ENCODE measurements around the gene PCDHGB3.
"Not testable (repeated sequence)": the region's sequence is repeated elsewhere in the genome, so short reads cannot be mapped to it uniquely, and the experiment has no call there.

Gene PCDHGB3

DNA sequence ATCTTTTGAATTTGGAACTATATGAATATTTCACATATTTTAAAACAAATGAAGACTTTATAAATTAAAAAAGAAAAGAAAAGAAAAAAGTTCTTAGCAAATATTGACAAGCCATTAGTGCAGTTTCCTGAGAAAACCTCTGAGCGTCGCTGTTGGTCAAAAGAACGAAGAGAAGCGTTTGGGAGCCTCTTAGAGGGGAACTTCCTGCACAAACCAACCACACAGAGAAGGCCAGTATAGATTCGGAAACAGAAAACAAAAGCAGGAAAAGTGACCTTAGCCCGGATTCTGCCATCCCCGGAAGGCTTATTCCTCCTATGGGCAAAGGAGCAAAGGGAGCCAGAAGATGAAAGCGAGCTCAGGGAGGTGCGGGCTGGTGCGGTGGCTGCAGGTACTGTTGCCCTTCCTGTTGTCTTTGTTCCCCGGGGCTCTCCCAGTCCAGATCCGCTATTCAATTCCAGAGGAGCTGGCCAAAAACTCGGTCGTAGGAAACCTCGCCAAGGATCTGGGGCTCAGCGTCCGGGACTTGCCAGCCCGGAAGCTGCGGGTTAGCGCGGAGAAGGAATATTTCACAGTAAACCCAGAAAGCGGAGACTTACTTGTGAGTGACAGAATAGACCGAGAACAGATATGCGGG, 10.1 kb upstream of the PCDHGB3 start, which contains the start of gene PCDHGB2:
PCDHGB2 (plus strand) TSS at position 205 of the 637 bp plus-strand sequence; CDS start at position 347, 142 bp downstream.
- no peak for DNase-seq

DNA sequence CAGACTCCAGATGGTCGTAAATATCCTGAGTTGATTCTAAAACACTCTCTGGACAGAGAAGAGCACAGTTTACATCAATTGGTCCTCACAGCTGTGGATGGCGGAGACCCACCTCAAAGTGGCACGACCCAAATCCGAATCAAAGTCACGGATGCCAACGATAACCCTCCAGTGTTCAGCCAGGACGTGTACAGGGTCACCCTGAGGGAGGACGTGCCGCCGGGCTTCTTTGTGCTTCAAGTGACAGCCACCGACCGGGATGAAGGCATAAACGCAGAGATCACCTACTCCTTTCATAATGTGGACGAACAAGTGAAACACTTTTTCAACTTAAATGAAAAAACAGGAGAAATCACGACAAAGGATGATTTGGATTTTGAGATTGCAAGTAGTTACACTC, 9.4 kb upstream of the PCDHGB3 start:
- DNase-seq, result no peak

DNA sequence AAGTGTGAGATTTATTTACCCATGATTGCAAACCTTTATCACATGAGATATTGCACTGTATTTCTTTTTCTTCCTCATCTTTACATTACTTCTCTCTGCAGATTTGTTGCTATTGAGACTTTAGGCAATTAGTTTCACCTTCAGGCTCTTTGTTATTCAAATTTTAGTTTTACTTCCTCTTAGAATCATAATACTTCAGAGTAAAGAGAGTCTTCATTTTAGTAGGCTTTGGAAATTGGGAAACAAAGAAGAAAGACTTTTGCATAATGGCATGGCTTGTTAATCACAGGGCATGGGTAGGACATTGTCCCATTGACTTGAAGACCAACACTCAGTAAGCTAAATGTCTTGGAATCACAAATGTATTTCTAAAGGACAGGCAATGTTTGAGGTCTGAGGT, 7.3 kb upstream of the PCDHGB3 start:
- DNase-seq, result no peak

DNA sequence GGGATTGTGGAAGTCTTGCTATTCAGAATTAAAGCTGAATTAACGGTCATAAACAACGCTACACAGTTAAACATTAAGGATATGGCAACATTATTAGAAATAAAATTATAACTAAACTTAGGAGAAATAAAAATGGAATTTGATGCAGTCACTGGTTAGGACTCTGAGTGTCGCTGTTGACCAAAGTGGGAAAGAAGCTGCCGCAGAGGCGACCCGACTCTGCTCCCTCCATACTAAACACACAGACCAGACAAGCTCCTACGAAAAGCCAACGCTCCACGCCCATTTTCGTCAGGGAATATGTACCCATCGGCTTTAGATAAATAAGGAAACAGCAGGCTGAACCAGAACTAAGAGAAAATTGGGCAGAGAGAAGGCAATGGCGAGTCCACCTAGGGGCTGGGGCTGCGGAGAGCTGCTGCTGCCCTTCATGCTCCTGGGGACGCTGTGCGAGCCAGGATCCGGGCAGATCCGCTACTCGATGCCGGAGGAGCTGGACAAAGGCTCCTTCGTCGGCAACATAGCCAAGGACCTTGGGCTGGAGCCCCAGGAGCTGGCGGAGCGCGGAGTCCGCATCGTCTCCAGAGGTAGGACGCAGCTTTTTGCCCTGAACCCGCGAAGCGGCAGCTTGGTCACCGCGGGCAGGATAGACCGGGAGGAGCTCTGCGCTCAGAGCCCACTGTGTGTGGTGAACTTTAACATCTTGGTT, 5.9 kb upstream of the PCDHGB3 start, which contains the start of gene PCDHGA5:
PCDHGA5 (plus strand) TSS at position 211 of the 709 bp plus-strand sequence; CDS start at position 380, 169 bp downstream.
- no peak for DNase-seq

DNA sequence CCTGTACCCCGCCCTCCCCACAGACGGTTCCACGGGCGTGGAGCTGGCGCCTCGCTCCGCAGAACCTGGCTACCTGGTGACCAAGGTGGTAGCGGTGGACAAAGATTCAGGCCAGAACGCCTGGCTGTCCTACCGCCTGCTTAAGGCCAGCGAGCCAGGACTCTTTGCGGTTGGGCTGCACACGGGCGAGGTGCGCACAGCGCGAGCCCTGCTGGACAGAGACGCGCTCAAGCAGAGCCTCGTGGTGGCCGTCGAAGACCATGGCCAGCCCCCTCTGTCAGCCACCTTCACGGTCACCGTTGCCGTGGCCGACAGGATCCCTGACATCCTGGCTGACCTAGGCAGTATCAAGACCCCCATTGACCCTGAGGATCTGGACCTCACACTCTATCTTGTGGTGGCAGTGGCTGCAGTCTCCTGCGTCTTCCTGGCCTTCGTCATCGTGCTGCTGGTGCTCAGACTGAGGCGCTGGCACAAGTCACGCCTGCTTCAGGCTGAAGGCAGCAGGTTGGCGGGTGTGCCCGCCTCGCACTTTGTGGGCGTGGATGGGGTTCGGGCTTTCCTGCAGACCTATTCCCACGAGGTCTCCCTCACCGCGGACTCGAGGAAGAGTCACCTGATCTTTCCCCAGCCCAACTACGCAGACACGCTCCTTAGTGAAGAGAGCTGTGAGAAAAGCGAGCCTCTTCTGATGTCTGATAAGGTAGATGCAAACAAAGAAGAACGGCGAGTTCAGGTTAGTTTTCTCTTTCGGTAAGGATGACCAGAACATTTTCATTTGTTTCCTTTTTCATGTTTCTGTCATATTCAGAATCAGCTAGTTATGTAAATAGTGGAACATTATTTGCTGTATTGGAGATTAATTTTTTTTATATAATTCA, 3.8 kb upstream of the PCDHGB3 start:
- no peak for DNase-seq

DNA sequence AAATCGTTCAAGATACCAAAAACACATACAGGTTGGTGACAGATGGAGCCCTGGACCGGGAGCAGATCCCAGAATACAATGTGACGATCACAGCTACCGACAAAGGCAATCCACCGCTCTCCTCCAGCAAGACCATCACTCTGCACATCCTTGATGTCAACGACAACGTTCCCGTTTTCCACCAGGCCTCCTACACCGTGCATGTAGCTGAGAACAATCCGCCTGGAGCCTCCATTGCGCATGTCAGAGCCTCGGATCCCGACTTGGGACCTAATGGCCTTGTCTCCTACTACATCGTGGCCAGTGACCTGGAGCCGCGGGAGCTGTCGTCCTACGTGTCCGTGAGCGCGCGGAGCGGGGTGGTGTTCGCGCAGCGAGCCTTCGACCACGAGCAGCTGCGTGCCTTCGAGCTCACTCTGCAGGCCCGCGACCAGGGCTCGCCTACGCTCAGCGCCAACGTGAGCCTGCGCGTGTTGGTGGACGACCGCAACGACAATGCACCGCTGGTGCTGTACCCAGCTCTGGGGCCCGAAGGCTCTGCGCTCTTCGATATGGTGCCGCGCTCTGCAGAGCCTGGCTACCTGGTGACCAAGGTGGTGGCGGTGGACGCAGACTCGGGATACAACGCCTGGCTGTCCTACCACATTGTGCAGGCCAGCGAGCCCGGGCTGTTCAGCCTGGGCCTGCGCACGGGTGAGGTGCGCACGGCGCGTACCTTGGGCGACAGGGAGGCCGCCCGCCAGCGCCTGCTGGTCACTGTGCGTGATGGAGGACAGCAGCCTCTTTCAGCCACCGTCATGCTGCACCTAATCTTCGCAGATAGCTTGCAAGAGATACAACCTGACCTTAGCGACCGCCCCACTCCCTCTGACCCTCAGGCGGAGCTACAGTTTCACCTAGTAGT, 1.8 kb downstream of the PCDHGB3 start:
- DNase-seq, result no peak

DNA sequence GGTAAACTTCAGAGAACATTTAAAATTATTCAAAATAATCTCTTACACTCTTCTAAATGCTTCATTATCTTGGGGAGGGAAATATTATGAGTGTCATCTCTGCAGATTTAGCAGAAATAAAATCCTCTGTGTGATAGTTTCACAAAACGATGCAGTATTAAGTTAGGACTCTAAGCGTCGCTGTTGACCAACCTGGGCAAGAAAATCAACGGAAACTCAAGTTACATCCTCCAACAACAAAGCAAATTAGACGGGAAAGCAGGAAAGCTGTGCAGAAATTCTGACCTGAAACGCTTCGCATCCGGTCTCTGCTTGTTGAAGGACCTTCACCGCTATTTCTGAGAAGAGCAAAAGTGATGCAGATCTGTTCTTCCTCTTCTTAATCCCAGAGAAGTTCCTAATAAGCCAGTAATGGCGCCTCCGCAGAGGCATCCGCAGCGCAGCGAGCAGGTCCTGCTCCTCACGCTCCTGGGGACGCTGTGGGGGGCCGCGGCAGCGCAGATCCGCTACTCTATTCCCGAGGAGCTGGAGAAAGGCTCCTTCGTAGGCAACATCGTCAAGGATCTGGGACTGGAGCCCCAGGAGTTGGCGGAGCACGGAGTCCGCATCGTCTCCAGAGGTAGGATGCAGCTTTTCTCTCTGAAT, 3.8 kb downstream of the PCDHGB3 start, which contains the start of gene PCDHGA6:
PCDHGA6 (plus strand) TSS at position 219 of the 645 bp plus-strand sequence; CDS start at position 412, 193 bp downstream.
- no peak for DNase-seq

DNA sequence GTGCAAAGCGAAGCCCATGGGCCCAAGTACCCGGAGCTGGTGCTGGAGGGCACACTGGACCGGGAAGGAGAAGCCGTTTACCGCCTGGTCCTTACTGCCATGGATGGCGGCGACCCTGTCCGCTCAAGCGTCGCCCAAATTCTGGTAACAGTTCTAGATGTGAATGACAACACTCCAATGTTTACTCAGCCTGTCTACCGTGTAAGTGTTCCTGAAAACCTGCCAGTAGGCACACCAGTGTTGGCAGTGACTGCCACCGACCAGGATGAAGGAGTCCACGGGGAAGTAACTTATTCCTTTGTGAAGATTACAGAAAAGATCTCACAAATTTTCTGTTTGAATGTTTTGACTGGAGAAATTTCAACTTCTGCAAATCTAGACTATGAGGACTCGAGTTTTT, 4.6 kb downstream of the PCDHGB3 start:
- no peak for DNase-seq

DNA sequence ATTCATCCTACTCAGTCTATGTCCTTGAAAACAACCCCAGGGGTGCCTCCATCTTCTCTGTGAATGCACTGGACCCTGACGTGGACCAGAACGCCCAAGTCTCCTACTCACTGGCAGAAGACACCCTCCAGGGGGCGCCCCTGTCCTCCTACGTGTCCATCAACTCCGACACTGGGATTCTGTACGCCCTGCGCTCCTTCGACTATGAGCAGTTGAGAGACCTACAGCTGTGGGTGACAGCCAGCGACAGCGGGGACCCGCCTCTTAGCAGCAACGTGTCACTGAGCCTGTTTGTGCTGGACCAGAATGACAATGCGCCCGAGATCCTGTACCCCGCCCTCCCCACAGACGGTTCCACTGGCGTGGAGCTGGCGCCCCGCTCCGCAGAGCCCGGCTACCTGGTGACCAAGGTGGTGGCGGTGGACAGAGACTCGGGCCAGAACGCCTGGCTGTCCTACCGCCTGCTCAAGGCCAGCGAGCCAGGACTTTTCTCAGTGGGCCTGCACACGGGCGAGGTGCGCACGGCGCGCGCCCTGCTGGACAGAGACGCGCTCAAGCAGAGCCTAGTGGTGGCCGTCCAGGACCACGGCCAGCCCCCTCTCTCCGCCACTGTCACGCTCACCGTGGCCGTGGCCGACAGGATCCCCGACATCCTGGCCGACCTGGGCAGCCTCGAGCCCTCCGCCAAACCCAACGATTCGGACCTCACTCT, 5.6 kb downstream of the PCDHGB3 start:
- not testable (repeated sequence) for DNase-seq

DNA sequence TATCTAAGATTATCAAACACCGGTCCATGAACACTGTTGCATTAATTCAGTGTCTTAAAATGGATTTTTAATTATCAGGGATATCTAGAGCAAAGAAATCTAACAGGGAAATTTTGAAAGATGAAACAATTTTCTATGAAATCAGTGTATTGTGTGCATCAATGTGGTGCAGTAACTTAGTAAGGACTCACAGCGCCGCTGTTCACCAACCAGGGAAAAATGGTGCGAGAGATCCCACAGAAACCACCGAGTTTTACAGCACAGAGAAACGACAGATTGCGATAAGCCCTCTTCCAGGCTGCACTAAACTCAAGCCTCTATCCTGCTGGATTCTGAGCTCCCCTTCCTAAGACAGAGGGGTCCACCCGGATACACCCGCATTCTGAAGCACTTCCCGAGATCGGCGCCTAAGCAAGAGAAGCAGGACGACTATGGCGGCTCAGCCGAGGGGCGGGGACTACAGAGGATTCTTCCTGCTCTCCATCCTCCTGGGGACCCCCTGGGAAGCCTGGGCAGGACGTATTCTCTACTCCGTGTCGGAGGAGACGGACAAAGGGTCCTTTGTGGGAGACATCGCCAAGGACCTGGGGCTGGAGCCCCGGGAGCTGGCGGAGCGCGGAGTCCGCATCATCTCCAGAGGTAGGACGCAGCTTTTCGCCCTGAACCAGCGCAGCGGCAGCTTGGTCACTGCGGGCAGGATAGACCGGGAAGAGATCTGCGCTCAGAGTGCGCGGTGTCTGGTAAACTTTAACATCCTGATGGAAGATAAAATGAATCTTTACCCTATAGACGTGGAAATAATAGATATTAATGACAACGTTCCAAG, 12.6 kb downstream of the PCDHGB3 start, which contains the start of gene PCDHGA7:
PCDHGA7 (plus strand) TSS at position 274 of the 826 bp plus-strand sequence; CDS start at position 432, 158 bp downstream.
- no peak for DNase-seq

DNA sequence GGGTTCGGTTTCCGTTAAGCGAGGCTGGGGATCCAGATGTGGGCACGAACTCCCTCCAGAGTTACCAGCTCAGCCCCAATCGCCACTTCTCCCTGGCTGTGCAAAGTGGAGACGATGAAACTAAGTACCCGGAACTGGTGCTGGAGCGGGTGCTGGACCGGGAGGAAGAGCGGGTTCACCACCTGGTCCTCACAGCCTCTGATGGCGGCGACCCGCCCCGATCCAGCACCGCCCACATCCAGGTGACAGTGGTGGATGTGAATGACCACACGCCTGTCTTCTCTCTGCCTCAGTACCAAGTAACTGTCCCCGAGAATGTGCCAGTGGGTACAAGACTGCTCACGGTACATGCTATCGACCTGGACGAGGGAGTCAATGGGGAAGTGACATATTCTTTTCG, 13.3 kb downstream of the PCDHGB3 start:
- DNase-seq, result no peak

DNA sequence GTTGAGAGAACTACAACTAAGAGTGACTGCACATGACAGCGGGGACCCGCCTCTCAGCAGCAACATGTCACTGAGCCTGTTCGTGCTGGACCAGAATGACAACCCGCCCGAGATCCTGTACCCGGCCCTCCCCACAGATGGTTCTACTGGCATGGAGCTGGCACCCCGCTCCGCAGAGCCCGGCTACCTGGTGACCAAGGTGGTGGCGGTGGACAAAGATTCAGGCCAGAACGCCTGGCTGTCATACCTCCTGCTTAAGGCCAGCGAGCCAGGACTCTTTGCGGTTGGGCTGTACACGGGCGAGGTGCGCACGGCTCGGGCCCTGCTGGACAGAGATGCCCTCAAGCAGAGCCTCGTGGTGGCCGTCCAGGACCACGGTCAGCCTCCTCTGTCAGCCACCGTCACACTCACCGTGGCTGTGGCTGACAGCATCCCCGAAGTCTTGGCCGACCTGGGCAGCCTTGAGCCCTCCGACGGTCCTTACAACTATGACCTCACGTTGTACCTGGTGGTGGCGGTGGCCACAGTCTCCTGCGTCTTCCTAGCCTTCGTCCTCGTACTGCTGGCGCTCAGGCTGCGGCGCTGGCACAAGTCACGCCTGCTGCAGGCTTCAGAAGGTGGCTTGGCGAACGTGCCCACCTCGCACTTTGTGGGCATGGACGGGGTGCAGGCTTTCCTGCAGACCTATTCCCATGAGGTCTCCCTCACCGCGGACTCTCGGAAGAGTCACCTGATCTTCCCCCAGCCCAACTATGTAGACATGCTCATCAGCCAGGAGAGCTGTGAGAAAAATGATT, 14.6 kb downstream of the PCDHGB3 start:
- no peak for DNase-seq

DNA sequence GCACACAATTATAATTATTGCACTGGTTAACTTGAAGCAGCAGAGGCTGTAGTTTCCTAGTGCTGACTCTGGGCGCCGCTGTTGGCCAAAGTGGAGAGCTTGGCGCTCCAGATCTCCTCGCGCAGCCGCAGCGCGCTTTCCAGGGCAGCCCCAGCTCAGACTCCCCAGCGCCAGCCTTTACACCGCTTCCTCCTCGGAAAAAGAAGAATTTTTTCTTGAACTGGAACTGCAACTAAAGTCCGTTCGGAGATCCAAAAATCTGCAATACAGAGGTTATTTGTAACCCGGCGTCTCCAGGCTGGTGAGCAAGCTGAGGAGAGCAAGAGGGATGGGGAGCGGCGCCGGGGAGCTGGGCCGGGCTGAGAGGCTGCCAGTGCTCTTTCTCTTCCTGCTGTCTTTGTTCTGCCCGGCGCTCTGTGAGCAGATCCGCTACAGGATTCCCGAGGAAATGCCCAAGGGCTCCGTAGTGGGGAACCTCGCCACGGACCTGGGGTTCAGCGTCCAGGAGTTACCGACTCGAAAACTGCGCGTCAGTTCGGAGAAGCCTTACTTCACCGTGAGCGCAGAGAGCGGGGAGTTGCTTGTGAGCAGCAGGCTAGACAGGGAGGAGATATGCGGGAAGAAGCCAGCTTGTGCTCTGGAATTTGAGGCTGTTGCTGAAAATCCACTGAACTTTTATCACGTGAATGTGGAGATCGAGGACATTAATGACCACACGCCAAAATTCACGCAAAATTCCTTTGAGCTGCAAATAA, 17.7 kb downstream of the PCDHGB3 start, which contains the start of gene PCDHGB4:
PCDHGB4 (plus strand) TSS at position 142 of the 755 bp plus-strand sequence; CDS start at position 329, 187 bp downstream.
- not testable (repeated sequence) for DNase-seq

DNA sequence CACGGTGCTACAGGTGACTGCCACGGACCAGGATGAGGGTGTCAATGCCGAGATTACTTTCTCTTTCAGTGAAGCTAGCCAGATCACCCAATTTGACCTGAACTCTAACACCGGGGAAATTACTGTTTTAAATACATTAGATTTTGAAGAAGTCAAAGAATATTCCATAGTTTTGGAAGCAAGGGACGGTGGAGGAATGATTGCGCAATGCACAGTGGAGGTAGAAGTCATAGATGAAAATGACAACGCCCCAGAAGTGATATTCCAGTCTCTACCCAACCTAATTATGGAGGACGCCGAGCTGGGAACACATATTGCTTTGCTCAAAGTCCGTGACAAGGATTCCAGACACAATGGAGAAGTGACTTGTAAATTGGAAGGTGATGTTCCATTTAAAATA, 18.6 kb downstream of the PCDHGB3 start:
- DNase-seq, result no peak

DNA sequence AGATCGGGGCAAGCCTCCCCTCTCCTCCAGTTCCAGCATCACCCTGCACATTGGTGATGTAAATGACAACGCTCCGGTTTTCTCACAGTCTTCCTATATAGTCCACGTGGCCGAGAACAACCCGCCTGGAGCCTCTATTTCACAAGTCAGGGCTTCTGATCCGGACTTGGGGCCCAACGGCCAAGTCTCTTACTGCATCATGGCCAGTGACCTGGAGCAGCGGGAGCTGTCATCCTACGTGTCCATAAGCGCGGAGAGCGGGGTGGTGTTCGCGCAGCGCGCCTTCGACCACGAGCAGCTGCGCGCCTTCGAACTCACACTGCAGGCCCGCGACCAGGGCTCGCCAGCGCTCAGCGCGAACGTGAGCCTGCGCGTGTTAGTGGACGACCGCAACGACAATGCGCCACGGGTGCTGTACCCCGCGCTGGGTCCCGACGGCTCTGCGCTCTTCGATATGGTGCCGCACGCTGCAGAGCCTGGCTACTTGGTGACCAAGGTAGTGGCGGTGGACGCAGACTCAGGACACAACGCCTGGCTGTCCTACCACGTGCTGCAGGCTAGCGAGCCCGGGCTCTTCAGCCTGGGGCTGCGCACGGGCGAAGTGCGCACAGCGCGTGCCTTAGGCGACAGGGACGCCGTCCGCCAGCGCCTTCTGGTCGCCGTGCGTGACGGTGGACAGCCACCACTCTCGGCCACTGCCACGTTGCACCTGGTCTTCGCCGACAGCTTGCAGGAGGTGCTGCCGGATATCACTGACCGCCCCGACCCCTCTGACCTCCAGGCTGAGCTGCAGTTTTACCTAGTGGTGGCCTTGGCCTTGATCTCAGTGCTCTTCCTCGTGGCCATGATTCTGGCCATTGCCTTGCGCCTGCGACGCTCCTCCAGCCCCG, 19.4 kb downstream of the PCDHGB3 start:
- DNase-seq, result no peak

DNA sequence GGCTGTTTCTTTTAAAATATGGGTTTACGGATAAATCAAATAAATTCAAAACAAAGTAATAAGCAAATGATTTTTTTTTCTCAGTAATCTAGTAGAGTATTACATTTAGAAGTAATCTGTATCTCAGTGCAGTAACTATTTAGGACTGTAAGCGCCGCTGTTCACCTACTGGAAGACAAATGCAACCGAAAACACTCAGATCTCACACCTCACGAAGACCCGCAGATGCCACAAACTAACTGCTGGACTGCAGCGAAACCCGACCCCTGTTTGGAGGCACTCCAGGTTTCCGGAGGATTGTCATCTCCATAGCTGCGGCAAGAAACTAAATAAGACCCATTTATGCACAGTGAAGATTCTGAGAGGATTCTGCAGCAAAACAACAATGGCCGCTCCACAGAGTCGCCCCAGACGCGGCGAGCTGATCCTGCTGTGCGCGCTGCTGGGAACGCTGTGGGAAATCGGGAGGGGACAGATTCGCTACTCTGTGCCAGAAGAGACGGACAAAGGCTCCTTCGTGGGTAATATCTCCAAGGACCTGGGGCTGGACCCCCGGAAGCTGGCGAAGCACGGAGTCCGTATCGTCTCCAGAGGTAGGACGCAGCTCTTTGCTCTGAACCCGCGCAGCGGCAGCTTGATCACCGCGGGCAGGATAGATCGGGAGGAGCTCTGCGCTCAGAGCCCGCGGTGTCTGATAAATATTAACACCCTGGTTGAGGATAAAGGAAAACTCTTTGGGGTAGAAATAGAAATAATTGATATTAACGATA, 22.6 kb downstream of the PCDHGB3 start, which contains the start of gene PCDHGA8:
PCDHGA8 (plus strand) TSS at position 205 of the 770 bp plus-strand sequence; CDS start at position 386, 181 bp downstream.
- no peak for DNase-seq
